ENCODE results near the gene COMP. TPM values are rescaled to one million over a fixed set of nuclear protein-coding genes. Genes with fewer than 3 reads are reported as not detected.
"Not testable (repeated sequence)": the region's sequence is repeated elsewhere in the genome, so short reads cannot be mapped to it uniquely, and the experiment has no call there.

The COMP gene
- total RNA-seq, 1 experiment from 2014 or later: not detected

- Mint-ChIP-seq H3K36me3 (ENCODE audit: insufficient read depth, unreplicated experiment) (peaks cover 23% of the 10 kb centered on the region), H3K4me1 (ENCODE audit: low read depth, unreplicated experiment) (peaks cover 9% of the 10 kb centered on the region), H3K27me3 (ENCODE audit: unreplicated experiment) (peaks cover 8% of the 10 kb centered on the region), H3K9me3 (ENCODE audit: low read depth, unreplicated experiment) (no peaks in the 10 kb centered on the region), H3K4me3 (ENCODE audit: low read depth, unreplicated experiment) (no peak overlapping the region), H3K27ac (ENCODE audit: unreplicated experiment) (no peak overlapping the region)
- intact Hi-C loops (cut with micrococcal nuclease; ENCODE audit: unreplicated experiment): no loop called here
- BruUV-seq (replicated peaks): no TSS peak
- CTCF ChIA-PET: no interaction called here
- TF ChIP-seq CTCF (IDR thresholded peaks at IDR 0.05; ENCODE audit: unreplicated experiment): no peak
- no peak for DNase-seq
Measured at GRCh38 chr19:18830488-18830887, 39.4 kb upstream of the COMP start.

GRCh38 chr19:18828786-18829185 is 37.7 kb upstream of the COMP start:
- no peaks in the 10 kb centered on the region for H3K9me3 Mint-ChIP-seq (ENCODE audit: low read depth, unreplicated experiment)
- peaks cover 8% of the 10 kb centered on the region for H3K27me3 Mint-ChIP-seq (ENCODE audit: unreplicated experiment)
- H3K4me1 Mint-ChIP-seq (ENCODE audit: low read depth, unreplicated experiment): no peaks in the 10 kb centered on the region
- BruUV-seq (replicated peaks): no TSS peak
- H3K4me3 Mint-ChIP-seq (ENCODE audit: low read depth, unreplicated experiment): no peak overlapping the region
- no peak overlapping the region for H3K27ac Mint-ChIP-seq (ENCODE audit: unreplicated experiment)
- peaks cover 16% of the 10 kb centered on the region for H3K36me3 Mint-ChIP-seq (ENCODE audit: insufficient read depth, unreplicated experiment)
- TF ChIP-seq CTCF (IDR thresholded peaks at IDR 0.05; ENCODE audit: unreplicated experiment): no peak
- intact Hi-C loops (cut with micrococcal nuclease; ENCODE audit: unreplicated experiment): no loop called here
- CTCF ChIA-PET: interaction anchor here (0.6 to 1.2 kb wide), 4 partner anchors 9 to 377 kb away, joined by 3 to 4 read pairs (median 4); partner anchors contain the start of gene COPE
- no peak for DNase-seq

GRCh38 chr19:18817574-18817973 is 26.5 kb upstream of the COMP start:
- Mint-ChIP-seq H3K4me1 (ENCODE audit: low read depth, unreplicated experiment) (no peaks in the 10 kb centered on the region), H3K4me3 (ENCODE audit: low read depth, unreplicated experiment) (no peak overlapping the region), H3K27ac (ENCODE audit: unreplicated experiment) (no peak overlapping the region), H3K27me3 (ENCODE audit: unreplicated experiment) (no peaks in the 10 kb centered on the region), H3K36me3 (ENCODE audit: insufficient read depth, unreplicated experiment) (no peaks in the 10 kb centered on the region), H3K9me3 (ENCODE audit: low read depth, unreplicated experiment) (no peaks in the 10 kb centered on the region)
- intact Hi-C loops (cut with micrococcal nuclease; ENCODE audit: unreplicated experiment): no loop called here
- no peak for DNase-seq
- TF ChIP-seq CTCF (IDR thresholded peaks at IDR 0.05; ENCODE audit: unreplicated experiment): no peak
- no TSS peak for BruUV-seq (replicated peaks)
- CTCF ChIA-PET: no interaction called here

- H3K36me3 Mint-ChIP-seq (ENCODE audit: insufficient read depth, unreplicated experiment); H3K9me3 Mint-ChIP-seq (ENCODE audit: low read depth, unreplicated experiment): not testable (repeated sequence)
Measured at GRCh38 chr19:18816645-18817044, 25.5 kb upstream of the COMP start.

GRCh38 chr19:18815673-18816072 is 24.6 kb upstream of the COMP start:
- Mint-ChIP-seq H3K4me3 (ENCODE audit: low read depth, unreplicated experiment) (no peak overlapping the region), H3K9me3 (ENCODE audit: low read depth, unreplicated experiment) (no peaks in the 10 kb centered on the region), H3K27ac (ENCODE audit: unreplicated experiment) (no peak overlapping the region), H3K36me3 (ENCODE audit: insufficient read depth, unreplicated experiment) (no peaks in the 10 kb centered on the region), H3K27me3 (ENCODE audit: unreplicated experiment) (no peaks in the 10 kb centered on the region), H3K4me1 (ENCODE audit: low read depth, unreplicated experiment) (no peaks in the 10 kb centered on the region)
- CTCF ChIA-PET: no interaction called here
- no peak for DNase-seq
- no TSS peak for BruUV-seq (replicated peaks)
- intact Hi-C loops (cut with micrococcal nuclease; ENCODE audit: unreplicated experiment): no loop called here
- TF ChIP-seq CTCF (IDR thresholded peaks at IDR 0.05; ENCODE audit: unreplicated experiment): no peak

More at GRCh38 chr19:18816645-18817044, 25.5 kb upstream of the COMP start:
- CTCF ChIA-PET; DNase-seq; H3K4me3 Mint-ChIP-seq (ENCODE audit: low read depth, unreplicated experiment); H3K27ac Mint-ChIP-seq (ENCODE audit: unreplicated experiment); intact Hi-C loops (cut with micrococcal nuclease; ENCODE audit: unreplicated experiment); BruUV-seq (replicated peaks); H3K27me3 Mint-ChIP-seq (ENCODE audit: unreplicated experiment); H3K4me1 Mint-ChIP-seq (ENCODE audit: low read depth, unreplicated experiment): not testable (repeated sequence)

Data from Calu3 (cell line).